Cortex of kidney (tissue), 1 donor: ENCODE data around the gene LRP4.
"Not testable (repeated sequence)": the region's sequence is repeated elsewhere in the genome, so short reads cannot be mapped to it uniquely, and the experiment has no call there.

Source experiments
- DNase-seq: peaks from one replicate; lab custom pipeline; 2025; lab: John Stamatoyannopoulos, UW

Gene LRP4

GRCh38 chr11:46918083-46918787, at the start of gene LRP4:
Gene LRP4, minus strand, starts transcription at chr11:46918550. Its CDS starts 171 bp downstream, at chr11:46918379.
- no peak for DNase-seq

GRCh38 chr11:46967962-46968361, 49.6 kb upstream of the LRP4 start:
- DNase-seq: no peak

GRCh38 chr11:46966773-46967172, 48.4 kb upstream of the LRP4 start:
- no peak for DNase-seq

GRCh38 chr11:46963844-46964243, 45.5 kb upstream of the LRP4 start:
- no peak for DNase-seq

GRCh38 chr11:46961886-46962285, 43.5 kb upstream of the LRP4 start:
- not testable (repeated sequence) for DNase-seq

- no peak for DNase-seq
Observed at GRCh38 chr11:46961041-46961440, 42.7 kb upstream of the LRP4 start.

- DNase-seq: no peak
Observed at GRCh38 chr11:46958777-46959176, 40.4 kb upstream of the LRP4 start.

GRCh38 chr11:46953093-46953492, 34.7 kb upstream of the LRP4 start:
- no peak for DNase-seq

GRCh38 chr11:46952553-46952952, 34.2 kb upstream of the LRP4 start:
- DNase-seq: no peak

- DNase-seq: no peak
Observed at GRCh38 chr11:46951864-46952263, 33.5 kb upstream of the LRP4 start.

GRCh38 chr11:46949297-46949696, 30.9 kb upstream of the LRP4 start:
- no peak for DNase-seq

GRCh38 chr11:46948378-46949131, 30.2 kb upstream of the LRP4 start:
- DNase-seq: no peak

- DNase-seq: no peak
Observed at GRCh38 chr11:46947399-46948077, 29.2 kb upstream of the LRP4 start.

- no peak for DNase-seq
Observed at GRCh38 chr11:46944356-46945075, 26.2 kb upstream of the LRP4 start.

GRCh38 chr11:46942172-46942571, 23.8 kb upstream of the LRP4 start:
- no peak for DNase-seq

- peak; percentile 21 for DNase-seq
Observed at GRCh38 chr11:46936138-46937110, 18.1 kb upstream of the LRP4 start, which contains the start of gene CSTPP1. Gene CSTPP1, plus strand, starts transcription at chr11:46936761. Its CDS starts 45 bp downstream, at chr11:46936806.

- no peak for DNase-seq
Observed at GRCh38 chr11:46930089-46930488, 11.7 kb upstream of the LRP4 start.

- DNase-seq: not testable (repeated sequence)
Observed at GRCh38 chr11:46928701-46929100, 10.4 kb upstream of the LRP4 start.

- not testable (repeated sequence) for DNase-seq
Observed at GRCh38 chr11:46927928-46928327, 9.6 kb upstream of the LRP4 start.

GRCh38 chr11:46920755-46921154, 2.4 kb upstream of the LRP4 start:
- DNase-seq: no peak
